H9 (cell line): Measurements from ENCODE around the gene CD209. TPM values are rescaled to one million over a fixed set of nuclear protein-coding genes. Genes with fewer than 3 reads are reported as not detected.

Experiments used
- DNase-seq: peaks from one replicate; pipeline ENCODE4 v3.0.0-alpha.2; 2017
- H2AFZ ChIP-seq: one replicate; pipeline ENCODE4 v1.6.1; 2013; ENCODE audit warnings: mild to moderate bottlenecking, low read length, control low read depth, moderate library complexity
- H2AK5ac ChIP-seq: 2 replicates; pipeline ENCODE4 v1.6.1; 2013; ENCODE audit warnings: low read length, control low read depth, mixed read lengths; ENCODE audit not compliant: insufficient read length
- H2BK120ac ChIP-seq: one replicate; pipeline ENCODE4 v1.6.1; 2013; ENCODE audit warnings: low read depth, mild to moderate bottlenecking, low read length, control low read depth, inconsistent platforms; ENCODE audit not compliant: poor library complexity, severe bottlenecking
- H2BK12ac ChIP-seq: 2 replicates; pipeline ENCODE4 v1.6.1; 2013; ENCODE audit warnings: low read length, control low read depth, mixed read lengths, low read depth; ENCODE audit not compliant: insufficient read length
- H2BK15ac ChIP-seq: 2 replicates; pipeline ENCODE4 v1.6.1; 2013; ENCODE audit warnings: low read depth, low read length, control low read depth
- H2BK20ac ChIP-seq: one replicate; pipeline ENCODE4 v1.6.1; 2013; ENCODE audit warnings: low read depth, mild to moderate bottlenecking, low read length, control low read depth, inconsistent platforms; ENCODE audit not compliant: poor library complexity, severe bottlenecking
- H2BK5ac ChIP-seq: 2 replicates; pipeline ENCODE4 v1.6.1; 2013; ENCODE audit warnings: low read length, control low read depth, mixed read lengths; ENCODE audit not compliant: insufficient read length
- H3K14ac ChIP-seq: 2 replicates; pipeline ENCODE4 v1.6.1; 2013; ENCODE audit warnings: low read length, control low read depth; ENCODE audit not compliant: insufficient read depth
- H3K18ac ChIP-seq: 2 replicates; pipeline ENCODE4 v1.6.1; 2013; ENCODE audit warnings: low read depth, mild to moderate bottlenecking, mixed read lengths, low read length, control low read depth; ENCODE audit not compliant: insufficient read length
- H3K23ac ChIP-seq: 2 replicates; pipeline ENCODE4 v1.6.1; 2013; ENCODE audit warnings: low read length, control low read depth, mixed read lengths, low read depth; ENCODE audit not compliant: insufficient read length
- H3K23me2 ChIP-seq: 2 replicates; pipeline ENCODE4 v1.6.1; 2013; ENCODE audit warnings: low read depth, mild to moderate bottlenecking, mixed read lengths, low read length, control low read depth; ENCODE audit not compliant: insufficient read length, poor library complexity, severe bottlenecking
- H3K27ac ChIP-seq: 2 replicates; pipeline ENCODE4 v1.5.1; 2013; ENCODE audit warnings: low read length, control low read depth, mixed read lengths, low read depth; ENCODE audit not compliant: insufficient read length
- H3K27me3 ChIP-seq: 2 replicates; pipeline ENCODE4 v1.6.1; 2013; ENCODE audit warnings: low read length, control low read depth, inconsistent platforms; ENCODE audit not compliant: insufficient read depth
- H3K4ac ChIP-seq: 2 replicates; pipeline ENCODE4 v1.6.1; 2013; ENCODE audit warnings: low read depth, mild to moderate bottlenecking, control low read depth, inconsistent platforms, low read length, moderate library complexity
- H3K4me1 ChIP-seq: 2 replicates; pipeline ENCODE4 v1.6.1; 2013; ENCODE audit warnings: low read length, control low read depth, inconsistent platforms; ENCODE audit not compliant: insufficient read depth
- H3K4me2 ChIP-seq: 2 replicates; pipeline ENCODE4 v1.6.1; 2013; ENCODE audit warnings: low read length, control low read depth, mixed read lengths; ENCODE audit not compliant: insufficient read length, insufficient read depth
- H3K56ac ChIP-seq: 2 replicates; pipeline ENCODE4 v1.6.1; 2013; ENCODE audit warnings: low read depth, mild to moderate bottlenecking, mixed read lengths, low read length, control low read depth; ENCODE audit not compliant: insufficient read length
- H3K79me1 ChIP-seq: 2 replicates; pipeline ENCODE4 v1.6.1; 2013; ENCODE audit warnings: low read depth, mild to moderate bottlenecking, moderate library complexity, low read length, control low read depth, inconsistent platforms; ENCODE audit not compliant: insufficient read depth, poor library complexity, severe bottlenecking
- H3K79me2 ChIP-seq: 2 replicates; pipeline ENCODE4 v1.6.1; 2013; ENCODE audit warnings: low read length, control low read depth, inconsistent platforms; ENCODE audit not compliant: insufficient read depth
- H3K9ac ChIP-seq: 2 replicates; pipeline ENCODE4 v1.6.1; 2013; ENCODE audit warnings: low read length, control low read depth, mixed read lengths; ENCODE audit not compliant: insufficient read length; ENCODE audit errors: extremely low read depth
- H3K9me3 ChIP-seq: one replicate; pipeline ENCODE4 v1.6.1; 2013; ENCODE audit warnings: low read depth, low read length, inconsistent platforms; ENCODE audit not compliant: control insufficient read depth
- H3T11ph ChIP-seq: one replicate; pipeline ENCODE4 v1.6.1; 2013; ENCODE audit warnings: mild to moderate bottlenecking, low read length, control low read depth, inconsistent platforms
- H4K20me1 ChIP-seq: one replicate; pipeline ENCODE4 v1.6.1; 2013; ENCODE audit not compliant: control insufficient read depth, insufficient read length, insufficient read depth
- H4K5ac ChIP-seq: 2 replicates; pipeline ENCODE4 v1.6.1; 2013; ENCODE audit warnings: low read depth, mild to moderate bottlenecking, mixed read lengths, low read length, control low read depth; ENCODE audit not compliant: insufficient read length
- H4K8ac ChIP-seq: replicated peaks from 2 replicates; pipeline ENCODE4 v1.6.1; 2013; ENCODE audit warnings: low read length, control low read depth, mixed read lengths, low read depth; ENCODE audit not compliant: insufficient read length
- H4K91ac ChIP-seq: 2 replicates; pipeline ENCODE4 v1.6.1; 2013; ENCODE audit warnings: low read depth, mild to moderate bottlenecking, moderate library complexity, mixed read lengths, low read length, control low read depth; ENCODE audit not compliant: insufficient read length
- H3K27ac Mint-ChIP-seq, 3 experiments: 2 replicates in 2 of 3; 3 replicates in 1 of 3; pipeline ENCODE4 v1.8.0; 2020 to 2021; ENCODE audit warnings: mixed read lengths in 3 of 3, mild to moderate bottlenecking in 1 of 3, moderate library complexity in 1 of 3
- H3K27me3 Mint-ChIP-seq: 2 replicates; pipeline ENCODE4 v1.8.0; 2021; ENCODE audit warnings: low read depth, mild to moderate bottlenecking, moderate library complexity, mixed read lengths
- H3K36me3 Mint-ChIP-seq, 3 experiments: 2 replicates in 2 of 3; 3 replicates in 1 of 3; pipeline ENCODE4 v1.8.0; 2020 to 2021; ENCODE audit warnings: low read depth in 3 of 3, mixed read lengths in 3 of 3; ENCODE audit not compliant: insufficient read depth in 1 of 3
- H3K4me1 Mint-ChIP-seq, 2 experiments: 2 replicates each; pipeline ENCODE4 v1.8.0; 2020; ENCODE audit warnings: mixed read lengths in 2 of 2
- H3K4me3 Mint-ChIP-seq, 2 experiments: 2 replicates in 1 of 2; 3 replicates in 1 of 2; pipeline ENCODE4 v1.8.0; 2020 to 2021; ENCODE audit warnings: mild to moderate bottlenecking in 2 of 2, mixed read lengths in 2 of 2, moderate library complexity in 1 of 2
- H3K9me3 Mint-ChIP-seq, 2 experiments: 2 replicates in 1 of 2; 3 replicates in 1 of 2; pipeline ENCODE4 v1.8.0; 2020; ENCODE audit warnings: mild to moderate bottlenecking in 2 of 2, mixed read lengths in 2 of 2, moderate library complexity in 1 of 2
- CTCF ChIP-seq: fragments of 200-600 bp; sonication (generic); conservative IDR thresholded peaks from 3 replicates; pipeline ENCODE4 v1.8.0; 2021; ENCODE audit warnings: antibody characterized with exemption, mild to moderate bottlenecking
- WGBS: extraction: QIAGEN DNeasy Blood & Tissue Kit; methylation state at CpG from one replicate; pipeline ENCODE4 v1.1.7; 2013; ENCODE audit warnings: missing lambda C conversion rate, low lambda C conversion rate, mixed read lengths; ENCODE audit not compliant: insufficient read length; ENCODE audit errors: extremely low coverage; 5-methylcytosine and 5-hydroxymethylcytosine counted together
- total RNA-seq: library from RNA; stranded (reverse); gene quantifications from 2 replicates; pipeline ENCODE4 v1.2.1, GENCODE V29; 2021

The CD209 gene
- total RNA-seq, 1 experiment from 2014 or later: not detected

DNA sequence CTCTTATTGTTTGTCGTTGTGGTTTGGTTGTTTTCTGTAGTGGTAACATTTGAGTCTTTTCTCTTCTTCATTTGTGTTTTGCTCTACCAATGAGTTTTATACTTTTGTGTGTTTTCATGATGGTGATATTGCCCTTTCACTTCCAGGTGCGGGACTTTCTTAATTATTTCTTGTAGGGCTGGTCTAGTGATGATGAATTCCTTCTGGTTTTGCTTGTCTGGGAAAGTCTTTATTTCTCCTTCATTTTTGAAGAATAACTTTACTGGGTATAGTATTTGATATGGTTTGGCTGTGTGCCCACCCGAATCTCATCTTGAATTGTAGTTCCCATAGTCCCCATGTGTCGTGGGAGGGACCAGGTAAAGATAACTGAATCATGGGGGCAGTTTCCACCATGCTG, 8.9 kb upstream of the CD209 start:
- Histone ChIP-seq H3K56ac (no peak overlapping the region), H3K14ac (no peak overlapping the region), H2BK120ac (no peak overlapping the region), H2BK12ac (no peak overlapping the region), H2BK5ac (no peak overlapping the region), H2BK20ac (no peak overlapping the region), H3K27ac (no peak overlapping the region), H3K23me2 (no peaks in the 10 kb centered on the region), H2BK15ac (no peak overlapping the region), H2AFZ (no peak overlapping the region), H3K79me2 (no peaks in the 10 kb centered on the region), H3K18ac (no peak overlapping the region), H4K5ac (no peak overlapping the region), H3K27me3 (no peaks in the 10 kb centered on the region), H3K4me2 (no peak overlapping the region), H4K91ac (no peak overlapping the region), H3K23ac (no peak overlapping the region), H2AK5ac (no peak overlapping the region), H4K20me1 (no peaks in the 10 kb centered on the region), H4K8ac (no peak overlapping the region), H3K4ac (no peak overlapping the region), H3K4me1 (no peaks in the 10 kb centered on the region), H3K9me3 (peaks cover 20% of the 10 kb centered on the region), H3K9ac (no peak overlapping the region), H3T11ph (no peak overlapping the region), H3K79me1 (no peaks in the 10 kb centered on the region)
- no peak overlapping the region for H3K4me3 Mint-ChIP-seq
- TF ChIP-seq CTCF: no peak
- H3K9me3 Mint-ChIP-seq: peaks cover 42 to 67% of the 10 kb centered on the region in 2 experiments
- no peak for DNase-seq
- no CpG with 5 or more reads among the region's 4 CpGs for WGBS
- H3K36me3 Mint-ChIP-seq: peaks cover 8 to 22% (median 10%) of the 10 kb centered on the region in 3 experiments
- H3K27ac Mint-ChIP-seq: no peak overlapping the region
- peaks cover 29% of the 10 kb centered on the region for H3K27me3 Mint-ChIP-seq
- H3K4me1 Mint-ChIP-seq: peaks cover 0 to 1% of the 10 kb centered on the region in 2 experiments; a peak in 1 of 4 replicates
